Stimulated activated effector memory CD8-positive, alpha-beta T cell treated with anti-CD3 and anti-CD28 coated beads, Interleukin-12 subunit alpha, Interleukin-12 subunit beta, amount 100 ng/mL, for 72 hours (primary cell): ENCODE data around the gene SUCLG2.

Source experiments
- ATAC-seq: fragments of 150-1000 bp; cut with Tn5 transposase; 2 replicates; pipeline ENCODE4 v1.10.0; 2021
- DNase-seq, 2 donors: peaks; one replicate each; pipeline ENCODE4 v3.0.0; 2021 to 2022; ENCODE audit warnings: low spot score in 2 of 2
- H3K27ac Mint-ChIP-seq: one replicate; pipeline ENCODE4 v1.8.0; 2022; ENCODE audit warnings: mild to moderate bottlenecking, mixed read lengths
- H3K36me3 Mint-ChIP-seq: one replicate; pipeline ENCODE4 v1.8.0; 2022; ENCODE audit warnings: mild to moderate bottlenecking, mixed read lengths
- H3K4me1 Mint-ChIP-seq: one replicate; pipeline ENCODE4 v1.8.0; 2022; ENCODE audit warnings: mixed read lengths
- H3K4me3 Mint-ChIP-seq: one replicate; pipeline ENCODE4 v1.8.0; 2022; ENCODE audit warnings: mild to moderate bottlenecking, mixed read lengths
- H3K9me3 Mint-ChIP-seq: one replicate; pipeline ENCODE4 v1.8.0; 2022; ENCODE audit warnings: mixed read lengths

The SUCLG2 gene

GRCh38 chr3:67657192-67657591 lies 2.8 kb upstream of the SUCLG2 start:
- Mint-ChIP-seq H3K9me3 (no peaks in the 10 kb centered on the region), H3K36me3 (peaks cover 13% of the 10 kb centered on the region), H3K4me3 (no peak overlapping the region), H3K4me1 (peaks cover 35% of the 10 kb centered on the region), H3K27ac (no peak overlapping the region)
- ATAC-seq (no peak), DNase-seq (no peak)

DNA sequence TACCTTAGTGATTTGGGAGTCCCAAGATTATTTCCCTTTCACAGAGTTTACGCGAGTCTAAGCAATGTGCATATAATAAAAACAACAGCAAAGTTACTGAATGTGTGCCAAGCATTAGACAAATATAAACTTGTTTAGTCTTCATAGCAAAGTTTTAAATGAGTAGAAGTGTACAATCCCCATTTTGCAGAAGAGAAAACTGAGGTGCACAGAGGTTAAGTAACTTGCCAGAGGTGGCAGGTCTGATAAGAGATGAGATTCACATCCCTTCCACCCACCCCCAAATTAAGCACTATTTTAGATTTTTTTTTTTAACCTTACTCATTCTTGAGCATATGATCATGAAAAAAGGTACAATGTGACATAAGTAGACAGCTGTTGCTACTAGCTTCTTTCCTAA lies 2.2 kb upstream of the SUCLG2 start:
- Mint-ChIP-seq H3K36me3 (peaks cover 13% of the 10 kb centered on the region), H3K9me3 (no peaks in the 10 kb centered on the region), H3K27ac (peak overlapping the region; percentile 86), H3K4me3 (no peak overlapping the region), H3K4me1 (peaks cover 39% of the 10 kb centered on the region)
- no peak for ATAC-seq
- DNase-seq: no peak

GRCh38 chr3:67655364-67656121 lies 1.1 kb upstream of the SUCLG2 start:
- Mint-ChIP-seq H3K9me3 (no peaks in the 10 kb centered on the region), H3K27ac (peak overlapping the region; percentile 86), H3K4me1 (peaks cover 42% of the 10 kb centered on the region), H3K36me3 (peaks cover 13% of the 10 kb centered on the region), H3K4me3 (peak overlapping the region; percentile 71)
- DNase-seq (peak; percentile 50 to 90), ATAC-seq (peak; percentile 92)

DNA sequence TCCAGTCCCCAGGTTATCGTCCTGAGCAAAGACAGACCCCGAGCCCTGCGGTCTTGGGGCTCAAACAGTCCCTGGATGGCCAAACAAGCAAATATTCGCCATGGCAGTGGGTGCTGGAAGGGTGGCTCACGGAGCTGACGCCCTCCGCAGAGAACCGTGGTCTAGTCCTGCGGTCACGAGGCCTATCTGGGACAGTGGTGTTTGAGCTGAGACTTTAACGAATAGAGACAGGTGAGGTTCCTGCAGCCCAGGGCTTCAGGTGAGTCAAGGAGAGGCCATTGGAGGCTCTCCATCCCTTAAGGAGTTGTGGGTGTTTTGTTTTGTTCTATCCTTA lies 399 bp upstream of the SUCLG2 start:
- ATAC-seq (peak; percentile 5), DNase-seq (no peak)
- peaks cover 42% of the 10 kb centered on the region for H3K4me1 Mint-ChIP-seq

GRCh38 chr3:67653425-67654098 lies 850 bp downstream of the SUCLG2 start:
- peaks cover 52% of the 10 kb centered on the region for H3K4me1 Mint-ChIP-seq
- DNase-seq (peak in 1 of 2 donors; percentile 53), ATAC-seq (no peak)
- H3K36me3 Mint-ChIP-seq: peaks cover 13% of the 10 kb centered on the region
- peak overlapping the region; percentile 71 for H3K4me3 Mint-ChIP-seq
- peak overlapping the region; percentile 86 for H3K27ac Mint-ChIP-seq
- no peaks in the 10 kb centered on the region for H3K9me3 Mint-ChIP-seq

More for the DNA sequence above, 399 bp upstream of the SUCLG2 start:
- H3K36me3 Mint-ChIP-seq: peaks cover 13% of the 10 kb centered on the region
- H3K9me3 Mint-ChIP-seq: no peaks in the 10 kb centered on the region
- H3K4me3 Mint-ChIP-seq: peak overlapping the region; percentile 71
- peak overlapping the region; percentile 86 for H3K27ac Mint-ChIP-seq

GRCh38 chr3:67650084-67650483 lies 4.3 kb downstream of the SUCLG2 start:
- H3K36me3 Mint-ChIP-seq: no peaks in the 10 kb centered on the region
- no peak overlapping the region for H3K27ac Mint-ChIP-seq
- no peaks in the 10 kb centered on the region for H3K9me3 Mint-ChIP-seq
- H3K4me1 Mint-ChIP-seq: peaks cover 53% of the 10 kb centered on the region
- DNase-seq (no peak), ATAC-seq (no peak)
- H3K4me3 Mint-ChIP-seq: no peak overlapping the region

DNA sequence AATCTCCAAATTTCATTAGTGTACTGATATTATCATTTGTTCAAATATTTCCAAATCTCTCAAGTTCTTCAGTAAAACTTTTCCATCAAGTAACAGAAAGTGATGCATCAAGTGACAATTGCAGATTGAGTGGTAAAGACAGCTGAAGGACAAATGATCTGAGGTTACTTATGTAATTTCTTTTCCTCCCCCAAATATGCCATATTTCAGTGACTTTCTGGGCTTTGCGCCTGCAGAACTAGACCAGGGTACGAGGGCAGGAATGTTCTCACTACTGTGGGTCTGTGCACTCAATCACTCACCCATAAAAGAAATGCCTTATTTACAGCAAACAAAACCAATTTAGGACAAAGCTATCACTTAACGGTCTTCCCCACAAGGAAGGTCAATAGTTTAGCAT lies 4.7 kb downstream of the SUCLG2 start:
- peaks cover 49% of the 10 kb centered on the region for H3K4me1 Mint-ChIP-seq

GRCh38 chr3:67648701-67649100 lies 5.7 kb downstream of the SUCLG2 start:
- H3K4me1 Mint-ChIP-seq: peaks cover 49% of the 10 kb centered on the region
- H3K4me3 Mint-ChIP-seq: no peak overlapping the region
- H3K27ac Mint-ChIP-seq: peak overlapping the region; percentile 8
- H3K36me3 Mint-ChIP-seq: no peaks in the 10 kb centered on the region
- DNase-seq (no peak), ATAC-seq (no peak)
- H3K9me3 Mint-ChIP-seq: no peaks in the 10 kb centered on the region

More for the DNA sequence above, 4.7 kb downstream of the SUCLG2 start:
- H3K4me3 Mint-ChIP-seq: no peak overlapping the region
- ATAC-seq: no peak
- no peak overlapping the region for H3K27ac Mint-ChIP-seq
- no peaks in the 10 kb centered on the region for H3K9me3 Mint-ChIP-seq
- no peak for DNase-seq
- H3K36me3 Mint-ChIP-seq: no peaks in the 10 kb centered on the region

DNA sequence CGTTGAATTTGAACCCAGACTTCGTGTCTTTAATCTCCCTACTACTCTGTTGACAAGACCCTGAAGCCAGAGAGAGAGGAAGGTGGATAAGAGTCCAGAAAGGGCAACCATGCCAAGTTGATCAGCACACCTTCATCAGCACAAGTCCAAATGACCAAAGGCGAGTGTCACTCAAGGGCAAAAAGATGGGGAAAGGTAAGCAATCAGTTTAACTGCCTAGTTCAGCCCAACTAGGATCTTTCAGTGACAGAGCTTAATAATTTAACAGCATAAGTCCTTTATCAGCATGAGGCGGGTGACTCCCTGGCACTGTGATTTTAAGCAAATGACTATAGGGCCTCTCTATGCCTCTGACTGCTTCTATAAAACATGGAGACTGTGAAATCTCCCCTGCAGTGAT lies 6.2 kb downstream of the SUCLG2 start:
- peaks cover 48% of the 10 kb centered on the region for H3K4me1 Mint-ChIP-seq
- H3K9me3 Mint-ChIP-seq: no peaks in the 10 kb centered on the region
- peak overlapping the region; percentile 8 for H3K27ac Mint-ChIP-seq
- DNase-seq (no peak), ATAC-seq (no peak)
- H3K36me3 Mint-ChIP-seq: no peaks in the 10 kb centered on the region
- H3K4me3 Mint-ChIP-seq: no peak overlapping the region

DNA sequence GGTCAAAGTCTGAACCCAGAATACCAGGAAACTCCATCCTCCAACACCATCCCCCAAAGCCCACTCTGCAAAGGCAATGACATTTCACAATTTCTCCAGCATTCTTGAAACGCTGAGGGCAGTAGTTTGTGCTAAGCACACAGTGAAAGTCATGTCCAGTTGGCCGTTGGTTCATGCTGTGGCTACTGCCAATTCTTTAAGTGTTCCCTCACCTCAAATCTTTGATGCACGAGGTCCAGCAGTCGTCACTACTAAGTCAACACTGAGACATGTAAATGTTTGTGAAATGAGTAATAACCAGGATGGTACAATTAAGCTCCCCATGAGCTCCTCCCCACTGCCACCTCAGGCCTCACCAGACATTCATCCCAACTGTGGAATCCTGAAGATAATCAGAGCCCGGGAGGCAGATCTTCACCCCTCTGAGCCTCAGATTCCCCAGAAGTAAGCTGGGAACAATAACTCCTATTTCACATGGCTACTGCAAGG lies 7.0 kb downstream of the SUCLG2 start:
- H3K27ac Mint-ChIP-seq: no peak overlapping the region
- no peaks in the 10 kb centered on the region for H3K36me3 Mint-ChIP-seq
- no peak overlapping the region for H3K4me3 Mint-ChIP-seq
- DNase-seq (no peak), ATAC-seq (peak; percentile 36)
- H3K9me3 Mint-ChIP-seq: no peaks in the 10 kb centered on the region
- H3K4me1 Mint-ChIP-seq: peaks cover 40% of the 10 kb centered on the region

DNA sequence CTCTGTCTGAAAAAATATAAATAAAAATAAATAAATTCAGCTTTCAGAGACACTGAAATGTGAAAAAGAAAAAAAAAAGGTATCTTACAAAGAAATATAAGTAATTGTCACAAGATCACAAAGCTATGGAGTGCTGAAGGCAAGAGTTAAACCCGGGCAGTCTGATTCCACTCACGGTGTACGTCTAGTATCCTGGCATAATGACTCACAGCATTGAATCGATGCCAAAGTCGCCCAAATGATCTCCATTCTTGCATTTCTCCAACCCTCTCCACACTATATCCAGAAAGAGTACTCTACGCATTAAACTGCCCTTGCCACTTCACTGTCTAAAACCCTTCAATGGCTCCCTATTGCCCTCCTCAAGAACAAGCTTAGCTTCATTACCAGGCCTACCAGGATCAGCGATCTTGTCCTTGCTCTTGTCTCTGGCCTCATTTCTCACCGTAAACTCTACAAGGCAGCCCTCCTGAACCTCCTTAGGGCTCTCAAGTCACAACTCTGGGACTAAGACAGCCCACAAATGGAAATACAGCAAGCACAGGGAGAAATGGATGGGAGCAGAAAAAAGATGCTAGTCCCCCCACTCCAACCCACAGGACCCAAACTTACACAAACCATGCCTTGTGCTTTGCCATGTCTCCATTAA lies 7.7 kb downstream of the SUCLG2 start:
- H3K27ac Mint-ChIP-seq: no peak overlapping the region
- H3K4me1 Mint-ChIP-seq: peaks cover 33% of the 10 kb centered on the region

DNA sequence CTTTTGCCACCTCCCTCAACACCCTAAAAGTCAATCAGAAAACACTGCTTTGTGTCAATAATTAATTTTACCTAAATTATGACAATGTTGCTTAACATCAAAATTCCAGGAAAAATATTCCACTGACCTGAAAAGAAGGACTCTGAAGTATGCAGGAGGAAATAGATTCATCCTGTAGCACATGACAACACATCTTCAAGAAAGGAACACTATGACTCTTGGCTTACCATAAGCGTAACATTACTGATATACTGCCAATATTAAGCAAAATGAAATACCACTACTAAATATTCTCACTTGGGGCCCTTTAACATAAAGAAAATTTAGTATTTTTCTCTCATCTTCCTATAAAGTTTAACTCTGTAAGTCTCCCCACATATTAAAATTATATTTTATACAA lies 9.6 kb downstream of the SUCLG2 start:
- Mint-ChIP-seq H3K4me3 (no peak overlapping the region), H3K9me3 (no peaks in the 10 kb centered on the region), H3K27ac (no peak overlapping the region), H3K36me3 (no peaks in the 10 kb centered on the region), H3K4me1 (peaks cover 23% of the 10 kb centered on the region)
- ATAC-seq (no peak), DNase-seq (no peak)

More for the DNA sequence above, 7.7 kb downstream of the SUCLG2 start:
- Mint-ChIP-seq H3K4me3 (no peak overlapping the region), H3K9me3 (no peaks in the 10 kb centered on the region), H3K36me3 (no peaks in the 10 kb centered on the region)
- ATAC-seq: no peak
- DNase-seq: no peak

GRCh38 chr3:67642734-67643133 lies 11.7 kb downstream of the SUCLG2 start:
- peaks cover 10% of the 10 kb centered on the region for H3K4me1 Mint-ChIP-seq

DNA sequence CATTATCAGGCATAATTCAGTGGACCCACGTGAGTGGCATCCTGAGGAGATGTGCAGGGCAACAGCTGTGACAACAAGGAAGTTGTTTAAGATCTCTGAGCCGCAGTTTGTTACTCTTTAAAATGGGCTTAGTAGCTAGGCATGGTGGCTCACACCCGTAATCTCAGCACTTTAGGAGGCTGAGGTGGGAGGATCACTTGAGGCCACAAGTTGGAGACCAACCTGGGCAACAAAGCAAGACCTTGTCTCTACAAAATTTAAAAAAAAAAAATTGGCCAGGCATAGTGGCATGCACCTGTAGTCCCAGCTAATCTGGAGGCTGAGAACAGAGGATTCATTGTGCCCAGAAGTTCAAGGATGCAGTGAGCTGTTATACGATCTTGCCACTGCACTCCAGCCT lies 12.2 kb downstream of the SUCLG2 start:
- Mint-ChIP-seq H3K4me1 (peaks cover 5% of the 10 kb centered on the region), H3K4me3 (no peak overlapping the region), H3K9me3 (no peaks in the 10 kb centered on the region), H3K36me3 (no peaks in the 10 kb centered on the region), H3K27ac (no peak overlapping the region)
- DNase-seq (no peak), ATAC-seq (no peak)

More at GRCh38 chr3:67642734-67643133, 11.7 kb downstream of the SUCLG2 start:
- H3K36me3 Mint-ChIP-seq: no peaks in the 10 kb centered on the region
- H3K9me3 Mint-ChIP-seq: no peaks in the 10 kb centered on the region
- ATAC-seq: no peak
- no peak for DNase-seq
- no peak overlapping the region for H3K4me3 Mint-ChIP-seq
- H3K27ac Mint-ChIP-seq: no peak overlapping the region

DNA sequence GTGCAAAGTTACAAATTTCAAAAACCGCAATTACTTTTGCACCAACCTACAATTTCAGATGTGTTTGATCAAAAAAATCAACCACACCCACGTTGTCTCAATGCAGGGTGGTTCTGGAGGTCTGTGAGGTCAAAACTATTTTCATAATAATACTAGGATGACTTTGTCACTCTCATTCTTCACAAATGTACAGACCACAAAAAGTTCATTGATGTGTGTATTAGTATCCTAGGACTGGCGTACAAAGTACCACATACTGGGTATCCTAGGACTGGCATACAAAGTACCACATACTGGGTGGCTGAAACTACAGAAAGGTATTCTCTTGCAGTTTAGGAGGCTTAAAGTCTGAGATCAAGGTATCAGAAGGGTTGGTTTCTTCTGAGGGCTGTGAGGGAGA lies 13.0 kb downstream of the SUCLG2 start:
- Mint-ChIP-seq H3K36me3 (no peaks in the 10 kb centered on the region), H3K4me1 (no peaks in the 10 kb centered on the region)

More for the DNA sequence above, 13.0 kb downstream of the SUCLG2 start:
- DNase-seq (no peak), ATAC-seq (peak; percentile 86)
- Mint-ChIP-seq H3K4me3 (no peak overlapping the region), H3K27ac (no peak overlapping the region), H3K9me3 (no peaks in the 10 kb centered on the region)
